GM19193 (cell line): ENCODE data around the gene CFAP92.

Experiments
- POLR2A ChIP-seq: IDR thresholded peaks from 4 replicates; pipeline ENCODE4 v1.6.1; 2011; ENCODE audit not compliant: insufficient read depth, insufficient read length; ENCODE audit errors: extremely low read depth

CFAP92 gene

GRCh38 chr3:128993461-128994172 is at the start of gene CFAP92:
CFAP92 (minus strand) TSS chr3:128994076; CDS start chr3:128993304, 772 bp downstream.
- no peak for TF ChIP-seq POLR2A

GRCh38 chr3:129040579-129041300 is 46.9 kb upstream of the CFAP92 start:
- TF ChIP-seq POLR2A: no peak

- no peak for TF ChIP-seq POLR2A
Observed at GRCh38 chr3:129040039-129040336, 46.1 kb upstream of the CFAP92 start.

GRCh38 chr3:129039271-129040038 is 45.6 kb upstream of the CFAP92 start:
- no peak for TF ChIP-seq POLR2A

- TF ChIP-seq POLR2A: no peak
Observed at GRCh38 chr3:129038121-129038855, 44.4 kb upstream of the CFAP92 start.

- TF ChIP-seq POLR2A: no peak
Observed at GRCh38 chr3:129037093-129037419, 43.2 kb upstream of the CFAP92 start.

- TF ChIP-seq POLR2A: no peak
Observed at GRCh38 chr3:129036222-129037092, 42.6 kb upstream of the CFAP92 start.

- no peak for TF ChIP-seq POLR2A
Observed at GRCh38 chr3:129035360-129036221, 41.7 kb upstream of the CFAP92 start.

- TF ChIP-seq POLR2A: no peak
Observed at GRCh38 chr3:129034642-129035041, 40.8 kb upstream of the CFAP92 start.

GRCh38 chr3:129033633-129034321 is 39.9 kb upstream of the CFAP92 start:
- TF ChIP-seq POLR2A: no peak

- no peak for TF ChIP-seq POLR2A
Observed at GRCh38 chr3:129033151-129033550, 39.3 kb upstream of the CFAP92 start.

GRCh38 chr3:129032716-129033115 is 38.8 kb upstream of the CFAP92 start:
- TF ChIP-seq POLR2A: no peak
